ENCODE measurements around the gene TRIM27.

Gene TRIM27

GRCh38 chr6:28901831-28902230 lies 22.0 kb downstream of the TRIM27 start:
- no peaks in the 10 kb centered on the region for H3K27me3 ChIP-seq (ENCODE audit: insufficient read depth, low read length, poor library complexity, severe bottlenecking)
- no peaks in the 10 kb centered on the region for H3K9me3 ChIP-seq (ENCODE audit: insufficient read depth, low read depth, low read length)
- no peaks in the 10 kb centered on the region for H3K9me2 ChIP-seq (replicated peaks; ENCODE audit: low read depth, low read length)
- H3F3A ChIP-seq (ENCODE audit: low read depth) = 0 out of 2 replicates have a peak, but pooled peaks cover 6% of the 10 kb centered on the region
- no peak overlapping the region for H2AFZ ChIP-seq (ENCODE audit: low read length)
- H3K4me1 ChIP-seq (ENCODE audit: insufficient read depth, low read length, poor library complexity, severe bottlenecking) = no peaks in the 10 kb centered on the region
- H3K9ac ChIP-seq (ENCODE audit: low read depth, low read length, poor library complexity, severe bottlenecking) = no peak overlapping the region
- no peaks in the 10 kb centered on the region for H3K79me2 ChIP-seq (ENCODE audit: insufficient read depth, low read length)
- H3K4me2 ChIP-seq (ENCODE audit: low read depth, low read length, poor library complexity, severe bottlenecking) = no peak overlapping the region
- no peak overlapping the region for H3K4me3 ChIP-seq (ENCODE audit: low read length, poor library complexity, severe bottlenecking)
- H3K36me3 ChIP-seq (ENCODE audit: insufficient read depth, low read length) = peaks cover 55% of the 10 kb centered on the region; the same call in 1 of the 2 replicates
- TF ChIP-seq, protein P1, sequence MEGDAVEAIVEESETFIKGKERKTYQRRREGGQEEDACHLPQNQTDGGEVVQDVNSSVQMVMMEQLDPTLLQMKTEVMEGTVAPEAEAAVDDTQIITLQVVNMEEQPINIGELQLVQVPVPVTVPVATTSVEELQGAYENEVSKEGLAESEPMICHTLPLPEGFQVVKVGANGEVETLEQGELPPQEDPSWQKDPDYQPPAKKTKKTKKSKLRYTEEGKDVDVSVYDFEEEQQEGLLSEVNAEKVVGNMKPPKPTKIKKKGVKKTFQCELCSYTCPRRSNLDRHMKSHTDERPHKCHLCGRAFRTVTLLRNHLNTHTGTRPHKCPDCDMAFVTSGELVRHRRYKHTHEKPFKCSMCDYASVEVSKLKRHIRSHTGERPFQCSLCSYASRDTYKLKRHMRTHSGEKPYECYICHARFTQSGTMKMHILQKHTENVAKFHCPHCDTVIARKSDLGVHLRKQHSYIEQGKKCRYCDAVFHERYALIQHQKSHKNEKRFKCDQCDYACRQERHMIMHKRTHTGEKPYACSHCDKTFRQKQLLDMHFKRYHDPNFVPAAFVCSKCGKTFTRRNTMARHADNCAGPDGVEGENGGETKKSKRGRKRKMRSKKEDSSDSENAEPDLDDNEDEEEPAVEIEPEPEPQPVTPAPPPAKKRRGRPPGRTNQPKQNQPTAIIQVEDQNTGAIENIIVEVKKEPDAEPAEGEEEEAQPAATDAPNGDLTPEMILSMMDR (conservative IDR thresholded peaks at IDR 0.05; ENCODE audit: low read length) = no peak
- no peak for TF ChIP-seq EZH2phosphoT487 (IDR thresholded peaks at IDR 0.05; ENCODE audit: borderline replicate concordance)
- H4K20me1 ChIP-seq (ENCODE audit: insufficient read depth, low read length, poor library complexity, severe bottlenecking) = no peaks in the 10 kb centered on the region

GRCh38 chr6:28900577-28901256 lies 23.1 kb downstream of the TRIM27 start:
- no peaks in the 10 kb centered on the region for H3K27me3 ChIP-seq (ENCODE audit: insufficient read depth, low read length, poor library complexity, severe bottlenecking)

GRCh38 chr6:28898710-28898965 lies 25.1 kb downstream of the TRIM27 start:
- Histone ChIP-seq H3K27me3 (ENCODE audit: insufficient read depth, low read length, poor library complexity, severe bottlenecking) (no peaks in the 10 kb centered on the region), H3K79me2 (ENCODE audit: insufficient read depth, low read length) (no peaks in the 10 kb centered on the region), H3K36me3 (ENCODE audit: insufficient read depth, low read length) (peaks cover 30% of the 10 kb centered on the region; the same call in 1 of the 2 replicates), H3K9me2 (replicated peaks; ENCODE audit: low read depth, low read length) (no peaks in the 10 kb centered on the region), H4K20me1 (ENCODE audit: insufficient read depth, low read length, poor library complexity, severe bottlenecking) (no peaks in the 10 kb centered on the region), H3K9me3 (ENCODE audit: insufficient read depth, low read depth, low read length) (no peaks in the 10 kb centered on the region), H3K4me2 (ENCODE audit: low read depth, low read length, poor library complexity, severe bottlenecking) (no peak overlapping the region), H3K4me1 (ENCODE audit: insufficient read depth, low read length, poor library complexity, severe bottlenecking) (no peaks in the 10 kb centered on the region), H3K4me3 (ENCODE audit: low read length, poor library complexity, severe bottlenecking) (no peak overlapping the region), H2AFZ (ENCODE audit: low read length) (no peak overlapping the region), H3F3A (ENCODE audit: low read depth) (0 out of 2 replicates have a peak, but pooled peaks cover 6% of the 10 kb centered on the region), H3K9ac (ENCODE audit: low read depth, low read length, poor library complexity, severe bottlenecking) (no peak overlapping the region)
- TF ChIP-seq, protein P1 (conservative IDR thresholded peaks at IDR 0.05; ENCODE audit: low read length) = no peak

More at GRCh38 chr6:28900577-28901256, 23.1 kb downstream of the TRIM27 start:
- no peak overlapping the region for H2AFZ ChIP-seq (ENCODE audit: low read length)
- H3K4me3 ChIP-seq (ENCODE audit: low read length, poor library complexity, severe bottlenecking) = no peak overlapping the region
- no peaks in the 10 kb centered on the region for H3K9me3 ChIP-seq (ENCODE audit: insufficient read depth, low read depth, low read length)
- H3K9me2 ChIP-seq (replicated peaks; ENCODE audit: low read depth, low read length) = no peaks in the 10 kb centered on the region
- H3K4me2 ChIP-seq (ENCODE audit: low read depth, low read length, poor library complexity, severe bottlenecking) = no peak overlapping the region
- H4K20me1 ChIP-seq (ENCODE audit: insufficient read depth, low read length, poor library complexity, severe bottlenecking) = no peaks in the 10 kb centered on the region
- TF ChIP-seq, protein P1 (conservative IDR thresholded peaks at IDR 0.05; ENCODE audit: low read length) = no peak
- TF ChIP-seq EZH2phosphoT487 (IDR thresholded peaks at IDR 0.05; ENCODE audit: borderline replicate concordance) = no peak
- H3K79me2 ChIP-seq (ENCODE audit: insufficient read depth, low read length) = no peaks in the 10 kb centered on the region
- no peak overlapping the region for H3K9ac ChIP-seq (ENCODE audit: low read depth, low read length, poor library complexity, severe bottlenecking)
- H3F3A ChIP-seq (ENCODE audit: low read depth) = 0 out of 2 replicates have a peak, but pooled peaks cover 6% of the 10 kb centered on the region
- H3K4me1 ChIP-seq (ENCODE audit: insufficient read depth, low read length, poor library complexity, severe bottlenecking) = no peaks in the 10 kb centered on the region
- peaks cover 48% of the 10 kb centered on the region; the same call in 1 of the 2 replicates for H3K36me3 ChIP-seq (ENCODE audit: insufficient read depth, low read length)
